Stomach (tissue), 4 donors: Measurements from ENCODE around the gene FCRL1.

Experiments used
- CTCF ChIP-seq, 7 experiments: fragments of 450-650 bp in 4 of 7; fragments of 200-600 bp in 3 of 7; sonication (generic) in 3 of 7; IDR thresholded peaks; one replicate each; pipeline ENCODE4 v1.5.1; 2016 to 2019; ENCODE audit warnings: antibody characterized with exemption in 7 of 7, control low read depth in 2 of 7, mild to moderate bottlenecking in 1 of 7
- EP300 ChIP-seq: sonication (generic); formaldehyde crosslinking; IDR thresholded peaks from one replicate; pipeline ENCODE4 v1.6.1; 2017; ENCODE audit warnings: antibody characterized with exemption
- POLR2A ChIP-seq, 4 donors: fragments of 450-650 bp; IDR thresholded peaks; one replicate each; pipeline ENCODE4 v1.6.1; 2016; ENCODE audit warnings: antibody characterized with exemption in 4 of 4, control low read depth in 2 of 4, mild to moderate bottlenecking in 1 of 4, moderate library complexity in 1 of 4
- POLR2AphosphoS5 ChIP-seq, 3 donors: sonication (generic); formaldehyde crosslinking; IDR thresholded peaks; one replicate each; pipeline ENCODE4 v1.6.1; 2016; ENCODE audit warnings: antibody characterized with exemption in 3 of 3

- TF ChIP-seq CTCF (IDR thresholded peaks at IDR 0.05) (no peak), POLR2A (IDR thresholded peaks at IDR 0.05) (no peak), EP300 (no peak), POLR2AphosphoS5 (IDR thresholded peaks at IDR 0.05) (no peak)
These were observed 29.4 kb upstream of the FCRL1 start for GRCh38 chr1:157849229-157849875.
